GM19043 (cell line): ENCODE data around the gene TMEM259.

Source experiments
- ATAC-seq: cut with Tn5 transposase; IDR thresholded peaks from one replicate; pipeline ENCODE4 v1.9.1; 2021; ENCODE audit warnings: low read depth; ENCODE audit not compliant: unreplicated experiment

The TMEM259 gene

GRCh38 chr19:990746-991145 is 30.2 kb downstream of the TMEM259 start:
- ATAC-seq: no peak

DNA sequence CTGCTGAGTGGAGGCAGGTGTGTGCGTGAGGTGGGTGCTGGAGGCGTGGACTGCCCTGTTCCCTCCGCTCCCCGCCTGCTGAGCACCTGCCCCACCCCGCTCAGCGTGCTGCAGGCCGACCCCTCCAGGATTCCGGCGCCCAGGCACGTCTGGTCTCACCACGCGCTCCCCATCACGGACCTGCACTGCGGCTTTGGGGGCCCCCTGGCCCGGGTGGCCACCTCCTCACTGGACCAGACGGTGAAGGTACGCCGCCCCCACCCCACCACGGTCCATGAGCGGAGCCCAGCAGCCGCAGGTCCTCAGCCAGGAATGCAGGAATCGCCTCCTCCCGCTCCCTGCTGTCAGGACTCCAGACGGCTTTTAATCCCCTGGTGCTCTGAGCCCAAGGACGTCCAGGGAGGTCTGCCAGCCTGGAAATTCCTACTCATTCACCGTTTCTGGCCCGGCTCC is 30.8 kb downstream of the TMEM259 start:
- no peak for ATAC-seq

DNA sequence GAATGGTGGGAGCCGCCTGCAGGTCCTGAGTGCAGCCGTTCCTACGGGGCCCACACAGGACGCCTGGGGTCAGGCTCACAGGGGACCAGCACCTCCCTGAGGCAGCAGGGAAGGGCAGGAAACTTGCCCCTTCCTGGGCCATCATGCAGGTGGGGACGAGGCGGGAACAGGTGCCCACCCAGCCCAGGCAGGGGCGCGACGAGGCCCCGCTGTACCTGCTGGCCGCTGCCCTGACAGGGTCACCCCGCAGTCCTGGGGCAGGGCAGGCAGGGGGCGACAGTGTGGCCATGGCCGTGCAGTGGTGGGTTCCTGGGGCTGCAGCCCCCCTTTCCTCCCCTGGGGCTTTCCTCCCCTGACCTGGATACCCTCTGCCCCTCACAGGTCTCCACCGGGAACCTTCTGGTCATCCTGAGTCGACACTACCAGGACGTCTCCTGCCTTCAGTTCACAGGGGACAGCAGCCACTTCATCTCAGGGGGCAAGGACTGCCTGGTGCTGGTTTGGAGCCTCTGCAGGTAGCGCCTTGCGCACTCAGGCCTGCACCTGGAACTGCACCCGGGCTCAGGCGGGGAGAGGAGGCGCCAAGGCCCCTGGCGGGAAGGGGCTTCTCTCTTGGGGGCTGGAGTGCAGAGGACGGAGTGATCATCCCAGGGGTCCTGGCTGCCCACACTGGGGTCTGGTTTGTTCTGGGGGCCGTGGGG is 31.4 kb downstream of the TMEM259 start:
- ATAC-seq: no peak

DNA sequence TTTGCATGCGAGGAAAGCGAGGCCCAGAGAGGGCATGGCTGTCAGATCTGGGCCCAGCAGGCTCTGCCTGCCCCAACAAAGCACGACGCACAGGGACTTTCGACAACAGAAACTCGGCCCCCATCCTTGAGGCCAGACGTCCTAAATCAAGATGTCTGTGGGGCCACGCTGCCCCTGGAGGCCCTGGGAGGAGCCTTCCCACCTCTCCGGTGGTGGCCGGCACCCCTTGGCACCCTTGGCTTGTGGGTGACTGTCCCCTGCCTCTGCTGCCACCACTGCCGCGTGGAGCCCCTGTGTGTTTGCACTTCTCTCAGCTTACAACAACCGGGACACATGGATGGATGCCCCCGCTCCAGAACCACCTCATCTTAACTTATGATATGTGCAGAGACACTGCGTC is 32.4 kb downstream of the TMEM259 start:
- ATAC-seq: no peak

DNA sequence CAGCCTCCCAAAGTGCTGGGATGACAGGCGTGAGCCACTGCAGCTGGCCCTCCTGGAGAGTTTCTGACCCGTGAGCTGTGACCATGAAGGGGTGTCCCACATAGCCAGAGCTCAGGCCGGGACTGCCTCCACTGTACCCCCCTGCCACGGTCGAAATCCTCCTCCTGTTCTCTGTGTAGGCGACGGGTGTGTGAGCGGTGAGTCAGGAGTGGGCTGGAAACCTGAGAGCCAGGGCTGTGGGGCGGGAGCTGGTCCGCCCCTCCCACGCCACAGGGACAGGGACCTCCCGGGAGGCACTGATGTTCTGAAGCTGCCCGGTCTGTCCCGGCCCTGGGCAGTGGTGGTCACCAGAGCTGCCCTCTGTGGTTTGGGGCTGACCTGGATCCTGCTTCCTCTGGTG is 32.8 kb downstream of the TMEM259 start:
- no peak for ATAC-seq

DNA sequence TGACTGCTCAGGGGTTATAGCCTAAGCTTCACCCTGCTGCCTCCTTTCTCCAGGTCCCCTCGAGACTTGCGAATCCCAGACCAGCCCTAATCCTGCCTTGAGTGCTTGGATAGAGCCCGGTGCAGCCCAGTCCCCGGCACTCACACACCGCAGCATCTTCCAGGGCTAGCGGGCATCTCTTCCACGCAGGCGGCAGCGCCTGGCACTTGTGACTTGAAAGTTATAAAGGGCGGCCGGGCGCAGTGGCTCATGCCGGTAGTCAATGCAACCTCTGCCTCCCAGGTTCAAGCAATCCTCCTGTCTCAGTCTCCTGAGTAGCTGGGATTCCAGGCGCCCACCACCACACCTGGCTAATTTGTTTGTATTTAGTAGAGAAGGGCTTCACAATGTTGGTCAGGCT is 34.8 kb downstream of the TMEM259 start:
- no peak for ATAC-seq

- peak; percentile 59 for ATAC-seq
Observed at GRCh38 chr19:984165-984967, 36.6 kb downstream of the TMEM259 start, which contains the start of gene WDR18. WDR18 (plus strand) TSS chr19:984345; CDS start chr19:984354, 9 bp downstream.

GRCh38 chr19:982567-983170 is 38.3 kb downstream of the TMEM259 start:
- no peak for ATAC-seq

DNA sequence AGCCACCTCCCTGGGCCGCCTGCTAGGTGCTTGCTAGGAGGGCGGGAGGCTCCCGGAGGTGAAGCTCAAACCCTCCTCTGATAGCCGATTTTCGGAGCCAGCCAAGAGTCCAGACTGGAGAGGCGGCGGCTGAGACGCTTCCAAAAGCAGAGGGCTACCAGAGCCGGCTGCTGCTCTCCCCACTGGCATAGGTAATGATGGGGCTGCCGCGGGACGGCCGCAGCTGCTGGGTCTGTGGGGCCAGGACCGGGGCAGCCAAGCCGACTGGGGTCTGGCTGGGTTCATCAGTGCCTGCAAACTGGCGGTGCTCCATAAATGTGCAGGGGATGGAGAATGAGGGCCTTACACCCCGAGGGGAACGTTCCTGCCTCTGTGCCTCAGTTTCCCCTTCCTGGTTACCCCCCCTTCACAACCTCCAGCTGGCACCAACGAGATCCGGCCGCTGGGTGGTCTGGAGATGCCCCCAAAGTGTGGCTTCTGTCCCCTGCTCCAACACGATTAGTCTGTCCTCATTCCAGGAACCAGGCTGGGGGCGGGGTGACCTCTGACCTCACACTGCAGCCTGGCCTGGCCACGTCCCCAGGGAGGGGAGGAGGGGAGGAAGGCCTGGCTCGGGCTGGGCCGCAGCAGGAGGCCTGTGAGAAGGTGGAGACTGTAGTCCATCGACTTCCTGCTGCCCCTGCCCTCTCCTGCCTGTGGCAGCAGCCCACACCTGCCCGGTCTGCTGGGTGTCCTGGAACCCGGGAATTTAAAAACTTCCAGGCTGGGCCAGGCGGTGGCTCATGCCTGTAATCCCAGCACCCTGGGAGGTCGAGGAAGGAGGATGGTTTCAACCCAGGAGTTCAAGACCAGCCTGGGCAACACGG is 40.6 kb downstream of the TMEM259 start:
- ATAC-seq: no peak

- ATAC-seq: no peak
Observed at GRCh38 chr19:979318-979741, 41.6 kb downstream of the TMEM259 start.

- ATAC-seq: no peak
Observed at GRCh38 chr19:977058-977464, 43.9 kb downstream of the TMEM259 start.

- no peak for ATAC-seq
Observed at GRCh38 chr19:976476-976875, 44.4 kb downstream of the TMEM259 start.

GRCh38 chr19:974564-975257 is 46.2 kb downstream of the TMEM259 start:
- ATAC-seq: no peak

DNA sequence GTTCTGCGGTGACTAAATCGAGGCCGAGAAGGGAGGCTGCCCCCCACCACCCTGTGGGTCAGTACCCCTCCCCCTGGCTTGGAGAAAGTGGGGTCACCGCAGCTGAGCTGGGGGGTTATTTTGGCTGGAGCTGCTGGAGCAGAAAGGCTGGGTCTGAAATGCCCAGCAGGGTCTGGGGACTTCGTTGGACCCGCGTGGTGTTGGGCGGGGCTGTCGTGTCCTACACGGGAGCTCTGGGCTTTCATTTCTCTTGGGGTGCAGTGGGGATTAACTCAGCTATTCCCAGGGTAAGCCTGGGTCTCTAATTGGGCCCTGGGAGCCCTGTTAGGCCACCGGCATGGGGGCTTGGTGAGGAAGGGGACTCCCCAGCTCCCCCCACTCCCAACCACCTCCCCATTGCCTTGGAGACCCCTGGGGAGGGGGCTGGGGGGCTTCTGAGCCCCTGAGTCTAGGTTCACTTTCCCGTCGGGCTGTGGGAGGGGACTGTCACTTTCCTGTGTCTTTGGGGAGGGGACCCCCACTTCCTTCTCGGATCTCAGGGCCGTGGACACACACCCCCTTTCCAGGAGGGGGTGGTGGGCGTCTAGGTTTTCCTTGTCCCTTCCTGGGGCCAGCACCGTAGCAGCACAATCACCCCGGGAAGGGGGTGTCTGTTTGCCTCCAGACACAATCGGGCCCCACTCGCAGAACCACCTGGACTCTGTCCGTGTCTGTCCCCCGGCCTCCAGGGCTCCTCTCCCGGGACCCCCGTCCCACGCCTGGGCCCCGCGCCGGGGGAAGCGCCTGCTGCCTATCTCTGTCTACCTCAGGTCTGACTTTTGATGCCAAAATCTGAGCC is 47.0 kb downstream of the TMEM259 start:
- ATAC-seq: no peak

DNA sequence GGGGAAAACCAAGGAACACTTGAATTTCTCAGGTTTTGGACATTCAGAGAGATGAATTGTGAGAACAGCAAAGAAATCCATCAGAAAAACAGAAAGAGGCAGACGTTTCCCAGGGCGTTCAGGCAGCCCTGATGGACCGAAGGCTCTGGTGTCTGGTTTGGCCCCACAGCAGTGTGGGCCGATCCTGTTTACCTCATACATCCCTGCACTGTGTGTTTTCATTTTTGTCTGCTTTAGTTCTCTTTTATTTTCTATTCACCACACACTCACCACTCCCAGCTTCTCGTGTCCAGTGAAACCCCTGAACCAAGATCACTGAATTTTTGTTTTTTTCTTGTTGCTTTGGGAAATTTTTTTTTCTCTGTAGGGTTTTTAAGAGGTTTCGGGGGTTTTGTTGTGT is 48.6 kb downstream of the TMEM259 start:
- no peak for ATAC-seq

DNA sequence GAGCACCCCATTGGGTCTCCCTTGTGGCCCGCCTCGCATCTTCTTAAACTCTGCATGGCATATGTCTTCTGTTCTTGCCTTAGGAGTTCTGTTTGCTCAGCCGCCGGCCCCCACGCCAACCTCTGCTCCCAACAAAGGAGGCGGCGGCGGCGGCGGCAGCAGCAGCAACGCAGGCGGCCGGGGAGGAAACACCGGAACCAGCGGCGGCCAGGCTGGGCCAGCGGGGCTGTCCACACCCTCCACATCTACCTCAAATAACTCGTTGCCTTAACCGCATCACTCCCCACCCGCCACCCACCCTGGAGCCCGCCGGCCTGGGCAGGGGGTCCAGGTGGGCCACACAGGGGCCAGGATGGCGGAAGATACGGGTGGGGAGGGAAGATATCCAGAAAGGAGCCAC is 49.1 kb downstream of the TMEM259 start:
- no peak for ATAC-seq

- no peak for ATAC-seq
Observed at GRCh38 chr19:970695-971094, 50.2 kb downstream of the TMEM259 start.

DNA sequence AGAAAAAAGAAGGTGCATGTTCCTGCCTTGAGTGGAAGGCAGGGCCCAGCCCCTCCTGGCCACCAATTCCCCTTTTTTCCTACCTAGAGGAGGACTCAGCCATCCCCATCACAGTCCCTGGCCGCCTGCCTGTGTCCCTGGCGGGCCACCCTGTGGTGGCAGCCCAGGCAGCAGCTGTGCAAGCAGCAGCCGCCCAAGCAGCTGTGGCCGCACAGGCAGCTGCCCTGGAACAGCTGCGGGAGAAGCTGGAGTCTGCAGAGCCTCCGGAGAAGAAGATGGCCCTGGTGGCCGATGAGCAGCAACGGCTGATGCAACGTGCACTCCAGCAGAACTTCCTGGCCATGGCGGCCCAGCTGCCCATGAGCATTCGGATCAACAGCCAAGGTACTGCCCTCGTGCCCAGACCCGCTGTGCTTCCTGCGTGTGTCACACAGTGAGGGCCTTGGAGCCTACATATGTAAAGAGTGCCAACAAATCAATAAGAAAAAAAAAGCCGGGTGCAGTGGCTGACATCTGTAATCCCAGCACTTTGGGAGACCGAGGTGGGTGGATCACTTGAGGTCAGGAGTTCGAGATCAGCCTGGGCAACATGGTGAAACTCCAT is 54.3 kb downstream of the TMEM259 start:
- no peak for ATAC-seq
